ENCODE results near the gene CMSS1. TPM values are rescaled to one million over a fixed set of nuclear protein-coding genes. Genes with fewer than 3 reads are reported as not detected.

Gene CMSS1
- total and polyA plus RNA-seq, 2 of the 13 experiments (the other 11 are each of a cell fraction or from before 2014, with no cell fraction given), result 6.4 to 48.7 TPM

- no peak for TF ChIP-seq KMT2B (CRISPR knock-in tag; IDR thresholded peaks at IDR 0.05)
- no peak for TF ChIP-seq ZSCAN30 (CRISPR knock-in tag; IDR thresholded peaks at IDR 0.05)
- TF ChIP-seq RERE (CRISPR knock-in tag; IDR thresholded peaks at IDR 0.05; ENCODE audit: low read depth), result no peak
- peak; percentile 74 for TF ChIP-seq ASH2L (IDR thresholded peaks at IDR 0.05; ENCODE audit: insufficient read length, low read depth, low read length)
- no peak for TF ChIP-seq ATM (IDR thresholded peaks at IDR 0.05; ENCODE audit: borderline replicate concordance)
- no peak for TF ChIP-seq ZNF281 (CRISPR knock-in tag; IDR thresholded peaks at IDR 0.05; ENCODE audit: borderline replicate concordance)
- TF ChIP-seq ZNF253 (CRISPR knock-in tag; IDR thresholded peaks at IDR 0.05; ENCODE audit: borderline replicate concordance), result no peak
- TF ChIP-seq ZNF777 (CRISPR knock-in tag; IDR thresholded peaks at IDR 0.05), result no peak
- no peak for TF ChIP-seq MAFG (CRISPR knock-in tag; IDR thresholded peaks at IDR 0.05)
- TF ChIP-seq THAP7 (CRISPR knock-in tag; IDR thresholded peaks at IDR 0.05), result no peak
- TF ChIP-seq RXRA (CRISPR knock-in tag; IDR thresholded peaks at IDR 0.05), result no peak; the same call in 1 of the 2 replicates
- no peak for TF ChIP-seq YEATS4 (CRISPR knock-in tag; IDR thresholded peaks at IDR 0.05; ENCODE audit: borderline replicate concordance)
- TF ChIP-seq CBFB (CRISPR knock-in tag; IDR thresholded peaks at IDR 0.05), result no peak
- no peak for TF ChIP-seq KDM3A (CRISPR knock-in tag; IDR thresholded peaks at IDR 0.05; ENCODE audit: low read depth)
- peak in 1 of 2 experiments; percentile 67; a peak in 2 of 4 replicates for TF ChIP-seq EP300 (IDR thresholded peaks at IDR 0.05; ENCODE audit: low read depth in 2 of 2, low read length in 2 of 2)
- no peak for TF ChIP-seq EP300 (CRISPR knock-in tag; IDR thresholded peaks at IDR 0.05; ENCODE audit: borderline replicate concordance)
- TF ChIP-seq SNAPC5 (CRISPR knock-in tag; IDR thresholded peaks at IDR 0.05; ENCODE audit: borderline replicate concordance), result no peak
- TF ChIP-seq SP1 (IDR thresholded peaks at IDR 0.05), result no peak
- TF ChIP-seq SP1 (CRISPR knock-in tag; IDR thresholded peaks at IDR 0.05), result no peak
These were observed 280.5 kb downstream of the CMSS1 start (continued) for GRCh38 chr3:100097919-100098783.

Measured in HepG2 (cell line).